HG03108 (cell line): ENCODE results near the gene TRERF1.
"Not testable (repeated sequence)": the region's sequence is repeated elsewhere in the genome, so short reads cannot be mapped to it uniquely, and the experiment has no call there.

Experiments used
- ATAC-seq: cut with Tn5 transposase; IDR thresholded peaks from one replicate; pipeline ENCODE4 v1.9.1; 2021; ENCODE audit warnings: moderate library complexity; ENCODE audit not compliant: unreplicated experiment

Gene TRERF1

GRCh38 chr6:42451333-42452170, at the start of gene TRERF1:
TSS of gene TRERF1 (minus strand) at chr6:42451926. CDS start at chr6:42269590, 182,336 bp downstream.
- ATAC-seq: peak; percentile 34

GRCh38 chr6:42498473-42499128, 46.9 kb upstream of the TRERF1 start:
- no peak for ATAC-seq

GRCh38 chr6:42493914-42494539, 42.3 kb upstream of the TRERF1 start:
- no peak for ATAC-seq

- no peak for ATAC-seq
Observed at GRCh38 chr6:42488129-42488528, 36.4 kb upstream of the TRERF1 start.

GRCh38 chr6:42484261-42484660, 32.5 kb upstream of the TRERF1 start:
- no peak for ATAC-seq

GRCh38 chr6:42482174-42482573, 30.4 kb upstream of the TRERF1 start:
- no peak for ATAC-seq

GRCh38 chr6:42471714-42472113, 20.0 kb upstream of the TRERF1 start:
- ATAC-seq: no peak

- ATAC-seq: no peak
Observed at GRCh38 chr6:42471142-42471541, 19.4 kb upstream of the TRERF1 start.

- ATAC-seq: no peak
Observed at GRCh38 chr6:42468273-42468672, 16.5 kb upstream of the TRERF1 start.

- ATAC-seq: no peak
Observed at GRCh38 chr6:42467651-42468050, 15.9 kb upstream of the TRERF1 start.

- ATAC-seq: not testable (repeated sequence)
Observed at GRCh38 chr6:42466470-42466869, 14.7 kb upstream of the TRERF1 start.

- ATAC-seq: no peak
Observed at GRCh38 chr6:42462474-42462972, 10.8 kb upstream of the TRERF1 start.

GRCh38 chr6:42460883-42461282, 9.2 kb upstream of the TRERF1 start:
- ATAC-seq: no peak

- no peak for ATAC-seq
Observed at GRCh38 chr6:42459888-42460287, 8.2 kb upstream of the TRERF1 start.

- ATAC-seq: no peak
Observed at GRCh38 chr6:42454428-42454791, 2.7 kb upstream of the TRERF1 start.

- ATAC-seq: no peak
Observed at GRCh38 chr6:42453654-42454427, 2.1 kb upstream of the TRERF1 start.

- peak; percentile 54 for ATAC-seq
Observed at GRCh38 chr6:42453031-42453653, 1.4 kb upstream of the TRERF1 start.

GRCh38 chr6:42452171-42453030, 675 bp upstream of the TRERF1 start:
- peak; percentile 29 for ATAC-seq

GRCh38 chr6:42450477-42451332, 1.0 kb downstream of the TRERF1 start:
- no peak for ATAC-seq
